PC-9 (cell line): Measurements from ENCODE around the gene EGFR.

Source experiments
- EZH2 ChIP-seq: fragments of 200-600 bp; sonication (generic); IDR thresholded peaks from 2 replicates; pipeline ENCODE4 v1.8.0; 2017; ENCODE audit warnings: antibody characterized with exemption, low read depth
- TF ChIP-seq, protein P1 (sequence below): fragments of 200-600 bp; sonication (generic); conservative IDR thresholded peaks from 2 replicates; pipeline ENCODE4 v1.6.1; 2017; ENCODE audit warnings: mixed run types, antibody characterized with exemption, mild to moderate bottlenecking, moderate library complexity

- no peak for TF ChIP-seq EZH2
- TF ChIP-seq, protein P1, sequence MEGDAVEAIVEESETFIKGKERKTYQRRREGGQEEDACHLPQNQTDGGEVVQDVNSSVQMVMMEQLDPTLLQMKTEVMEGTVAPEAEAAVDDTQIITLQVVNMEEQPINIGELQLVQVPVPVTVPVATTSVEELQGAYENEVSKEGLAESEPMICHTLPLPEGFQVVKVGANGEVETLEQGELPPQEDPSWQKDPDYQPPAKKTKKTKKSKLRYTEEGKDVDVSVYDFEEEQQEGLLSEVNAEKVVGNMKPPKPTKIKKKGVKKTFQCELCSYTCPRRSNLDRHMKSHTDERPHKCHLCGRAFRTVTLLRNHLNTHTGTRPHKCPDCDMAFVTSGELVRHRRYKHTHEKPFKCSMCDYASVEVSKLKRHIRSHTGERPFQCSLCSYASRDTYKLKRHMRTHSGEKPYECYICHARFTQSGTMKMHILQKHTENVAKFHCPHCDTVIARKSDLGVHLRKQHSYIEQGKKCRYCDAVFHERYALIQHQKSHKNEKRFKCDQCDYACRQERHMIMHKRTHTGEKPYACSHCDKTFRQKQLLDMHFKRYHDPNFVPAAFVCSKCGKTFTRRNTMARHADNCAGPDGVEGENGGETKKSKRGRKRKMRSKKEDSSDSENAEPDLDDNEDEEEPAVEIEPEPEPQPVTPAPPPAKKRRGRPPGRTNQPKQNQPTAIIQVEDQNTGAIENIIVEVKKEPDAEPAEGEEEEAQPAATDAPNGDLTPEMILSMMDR = no peak
Measured at GRCh38 chr7:55181762-55182161, 162.9 kb downstream of the EGFR start.
